DND-41 (cell line): Measurements from ENCODE around the gene CCDC157.

Experiments
- ATAC-seq: fragments of 200-7000 bp; cut with Tn5 transposase; 3 replicates; pipeline ENCODE4 v1.9.1; 2021; ENCODE audit warnings: low read depth; ENCODE audit not compliant: insufficient read depth
- DNase-seq: peaks from one replicate; pipeline ENCODE4 v3.0.0-alpha.2; 2020
- H2AFZ ChIP-seq: 2 replicates; pipeline ENCODE4 v1.6.0; 2012; ENCODE audit warnings: low read depth, low read length
- H3K27ac ChIP-seq: 2 replicates; pipeline ENCODE4 v1.5.1; 2012; ENCODE audit warnings: low read length, inconsistent platforms
- H3K27me3 ChIP-seq: fragments of 200-600 bp; sonication (generic); 2 replicates; pipeline ENCODE4 v1.6.0; 2012; ENCODE audit warnings: low read length, mild to moderate bottlenecking, inconsistent platforms; ENCODE audit not compliant: insufficient read depth, poor library complexity
- H3K36me3 ChIP-seq: 2 replicates; pipeline ENCODE4 v1.5.1; 2012; ENCODE audit warnings: low read length, inconsistent platforms; ENCODE audit not compliant: insufficient read depth
- H3K4me1 ChIP-seq: 2 replicates; pipeline ENCODE4 v1.5.1; 2012; ENCODE audit warnings: mild to moderate bottlenecking, low read length; ENCODE audit not compliant: insufficient read depth
- H3K4me2 ChIP-seq: 2 replicates; pipeline ENCODE4 v1.6.0; 2012; ENCODE audit warnings: mild to moderate bottlenecking, moderate library complexity, low read length, inconsistent platforms; ENCODE audit not compliant: insufficient read depth
- H3K4me3 ChIP-seq, 2 experiments: fragments of 200-600 bp in 1 of 2; shearing (Covaris generic) in 1 of 2; 2 replicates each; pipeline ENCODE4 v1.5.1; 2012 to 2016; ENCODE audit warnings: inconsistent platforms in 2 of 2, low read length in 2 of 2, mild to moderate bottlenecking in 2 of 2, low read depth in 1 of 2, moderate library complexity in 1 of 2
- H3K79me2 ChIP-seq: 2 replicates; pipeline ENCODE4 v1.6.0; 2012; ENCODE audit warnings: low read length, inconsistent platforms; ENCODE audit not compliant: insufficient read depth
- H3K9ac ChIP-seq: 2 replicates; pipeline ENCODE4 v1.6.0; 2012; ENCODE audit warnings: low read depth, mild to moderate bottlenecking, inconsistent platforms, low read length, moderate library complexity
- H3K9me3 ChIP-seq: 2 replicates; pipeline ENCODE4 v1.5.1; 2012; ENCODE audit warnings: low read length, moderate library complexity, mild to moderate bottlenecking, inconsistent platforms; ENCODE audit not compliant: insufficient read depth, severe bottlenecking
- H4K20me1 ChIP-seq: 2 replicates; pipeline ENCODE4 v1.6.0; 2012; ENCODE audit warnings: low read length; ENCODE audit not compliant: insufficient read depth
- CTCF ChIP-seq: IDR thresholded peaks from 2 replicates; pipeline ENCODE4 v1.5.1; 2012; ENCODE audit warnings: borderline replicate concordance, low read length, moderate library complexity, mild to moderate bottlenecking; ENCODE audit not compliant: poor library complexity, severe bottlenecking; ENCODE audit errors: extremely low read depth
- EZH2 ChIP-seq: IDR thresholded peaks from 3 replicates; pipeline ENCODE4 v1.6.1; 2012; ENCODE audit warnings: borderline replicate concordance, low read depth, mild to moderate bottlenecking, moderate library complexity, low read length, inconsistent platforms; ENCODE audit not compliant: severe bottlenecking

The CCDC157 gene

DNA sequence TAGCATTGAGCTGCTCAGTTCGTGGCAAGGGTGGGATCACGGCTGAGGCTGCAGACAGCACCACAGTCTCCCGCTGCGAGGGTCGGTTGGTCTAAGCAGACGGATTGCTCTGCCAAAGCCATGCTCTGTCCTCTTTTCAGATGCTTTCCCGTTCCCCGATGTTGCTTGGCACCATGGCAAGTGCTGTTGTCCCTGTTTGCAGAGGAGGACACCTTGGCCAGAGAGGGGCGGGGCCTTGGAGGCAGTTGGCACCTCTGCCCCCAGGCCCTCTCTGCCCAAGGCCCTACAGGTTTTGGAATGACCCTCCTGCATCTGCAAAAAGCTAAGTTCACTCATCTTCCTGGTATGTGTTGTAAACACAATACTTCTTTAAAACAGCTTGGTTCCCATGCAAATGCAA is 11.6 kb downstream of the CCDC157 start:
- no peaks in the 10 kb centered on the region for H3K36me3 ChIP-seq
- H3K27ac ChIP-seq: no peak overlapping the region
- H4K20me1 ChIP-seq: peaks cover 6% of the 10 kb centered on the region; the same call in 1 of the 2 replicates
- H3K9me3 ChIP-seq: no peaks in the 10 kb centered on the region
- DNase-seq (no peak), ATAC-seq (no peak)
- H3K9ac ChIP-seq: no peak overlapping the region
- no peak overlapping the region for H2AFZ ChIP-seq
- TF ChIP-seq EZH2 (no peak), CTCF (no peak)
- H3K4me2 ChIP-seq: no peak overlapping the region
- H3K27me3 ChIP-seq: no peaks in the 10 kb centered on the region
- no peaks in the 10 kb centered on the region for H3K4me1 ChIP-seq
- no peaks in the 10 kb centered on the region for H3K79me2 ChIP-seq
- no peak overlapping the region for H3K4me3 ChIP-seq

DNA sequence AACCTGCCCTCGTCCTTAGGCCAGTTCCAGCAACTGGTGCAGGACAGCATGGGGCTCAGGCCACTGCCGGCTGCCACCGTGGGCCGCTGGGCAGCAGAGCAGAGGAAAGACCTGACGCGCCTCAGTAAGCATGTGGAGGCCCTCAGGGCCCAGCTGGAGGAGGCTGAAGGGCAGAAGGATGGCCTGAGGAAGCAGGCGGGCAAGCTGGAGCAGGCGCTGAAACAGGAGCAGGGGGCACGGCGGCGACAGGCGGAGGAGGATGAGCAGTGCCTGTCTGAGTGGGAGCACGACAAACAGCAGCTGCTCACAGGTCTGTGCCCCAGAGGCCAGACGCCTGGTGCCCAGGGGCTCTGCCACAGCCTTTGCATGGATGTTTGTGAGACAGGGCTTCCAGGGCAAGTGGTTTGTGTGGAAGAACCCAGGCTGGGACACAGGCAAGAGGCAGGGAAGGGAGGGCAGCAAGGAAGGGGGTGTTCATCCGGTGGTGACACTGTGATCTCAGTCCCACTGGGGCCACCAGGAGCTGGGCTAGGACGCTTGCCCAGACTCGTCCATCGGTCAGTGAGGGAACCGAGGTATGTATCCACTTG is 13.9 kb downstream of the CCDC157 start:
- no peak for TF ChIP-seq CTCF
- H3K4me3 ChIP-seq: no peak overlapping the region
- no peaks in the 10 kb centered on the region for H3K79me2 ChIP-seq
- H3K4me2 ChIP-seq: no peak overlapping the region
- H3K9me3 ChIP-seq: no peaks in the 10 kb centered on the region
- no peak for DNase-seq
- no peaks in the 10 kb centered on the region for H3K36me3 ChIP-seq
- no peak overlapping the region for H3K27ac ChIP-seq
- no peaks in the 10 kb centered on the region for H3K4me1 ChIP-seq
- no peak overlapping the region for H2AFZ ChIP-seq
- no peak for ATAC-seq
- H4K20me1 ChIP-seq: peaks cover 6% of the 10 kb centered on the region
- no peaks in the 10 kb centered on the region for H3K27me3 ChIP-seq
- no peak overlapping the region for H3K9ac ChIP-seq

DNA sequence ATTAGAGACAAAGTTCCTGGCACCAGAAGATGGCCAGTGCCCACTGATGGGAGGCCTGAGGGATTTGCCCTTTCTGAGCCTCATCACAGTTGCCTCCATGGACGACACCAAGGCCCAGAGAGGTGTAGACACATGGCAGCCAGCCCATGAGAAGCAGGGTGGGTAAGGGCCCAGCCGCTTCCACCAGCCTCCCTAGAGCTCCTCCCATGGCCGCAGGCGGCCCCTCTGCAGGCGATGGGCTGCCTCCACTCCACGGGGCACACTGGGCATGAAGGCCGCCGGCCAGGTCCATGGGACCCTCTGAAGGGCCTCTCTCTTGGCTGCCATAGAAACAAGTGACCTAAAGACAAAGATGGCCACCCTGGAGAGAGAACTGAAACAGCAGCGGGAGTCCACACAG is 14.5 kb downstream of the CCDC157 start:
- Histone ChIP-seq H4K20me1 (peaks cover 6% of the 10 kb centered on the region), H3K9ac (no peak overlapping the region), H3K4me2 (no peak overlapping the region), H2AFZ (no peak overlapping the region), H3K79me2 (no peaks in the 10 kb centered on the region), H3K27me3 (no peaks in the 10 kb centered on the region), H3K36me3 (no peaks in the 10 kb centered on the region), H3K27ac (no peak overlapping the region), H3K4me3 (no peak overlapping the region), H3K9me3 (no peaks in the 10 kb centered on the region), H3K4me1 (no peaks in the 10 kb centered on the region)
- no peak for DNase-seq
- no peak for ATAC-seq
- TF ChIP-seq EZH2: no peak
- no peak for TF ChIP-seq CTCF

- H3K4me1 ChIP-seq: no peaks in the 10 kb centered on the region
- peaks cover 5% of the 10 kb centered on the region; the same call in 1 of the 2 replicates for H3K36me3 ChIP-seq
- H3K4me3 ChIP-seq: no peak overlapping the region
- no peak overlapping the region for H3K4me2 ChIP-seq
- TF ChIP-seq EZH2 (no peak), CTCF (no peak)
- no peaks in the 10 kb centered on the region for H3K27me3 ChIP-seq
- H3K9me3 ChIP-seq: no peaks in the 10 kb centered on the region
- DNase-seq (no peak), ATAC-seq (no peak)
- H2AFZ ChIP-seq: no peak overlapping the region
- H3K79me2 ChIP-seq: no peaks in the 10 kb centered on the region
- no peak overlapping the region for H3K27ac ChIP-seq
- no peak overlapping the region for H3K9ac ChIP-seq
- peaks cover 6% of the 10 kb centered on the region for H4K20me1 ChIP-seq
Observed at GRCh38 chr22:30371981-30372380, 15.2 kb downstream of the CCDC157 start.
